HepG2 (cell line): ENCODE data around the gene SKIL. TPM values are rescaled to one million over a fixed set of nuclear protein-coding genes. Genes with fewer than 3 reads are reported as not detected.

ENCODE experiments used
- ATAC-seq: fragments of 200-7000 bp; cut with Tn5 transposase; 3 replicates; pipeline ENCODE4 v1.9.1; 2020; ENCODE audit warnings: mild to moderate bottlenecking, moderate library complexity
- BruUV-seq: library from RNA; stranded (reverse); fragments of 400-500 nt; replicated peaks from 2 replicates; lab custom pipeline; 2021; lab: Mats Ljungman, UMichigan
- CTCF ChIA-PET: fragments of 300-600 bp; formaldehyde crosslinking; extraction: SDS; loops from one replicate; lab custom pipeline; 2021; ENCODE audit warnings: low total read pairs, inconsistent platforms, low intra/inter-chr PET ratio; lab: Yijun Ruan, JAX
- POLR2A ChIA-PET: fragments of 350-600 bp; sonication (Branson Sonifier 250); formaldehyde crosslinking; loops from one replicate; lab custom pipeline; 2020; ENCODE audit warnings: antibody characterized with exemption, inconsistent platforms; lab: Yijun Ruan, JAX
- DNase-seq: peaks from one replicate; pipeline ENCODE4 v3.0.0-alpha.2; 2015; ENCODE audit warnings: low spot score
- FAIRE-seq: peaks from 3 replicates; lab custom pipeline; 2011; peaks lifted over from hg19 to GRCh38; lab: Jason Lieb, UNC
- H2AFZ ChIP-seq: one replicate; pipeline ENCODE4 v1.6.1; 2011; ENCODE audit warnings: low read length, inconsistent platforms
- H3K27ac ChIP-seq: fragments of 300-600 bp; 3 replicates; pipeline ENCODE4 v1.8.0; 2011; ENCODE audit warnings: mixed run types, mild to moderate bottlenecking, mixed read lengths, low read length, inconsistent platforms; ENCODE audit not compliant: insufficient read depth; ENCODE audit errors: extremely low read length
- H3K27me3 ChIP-seq, 2 experiments: fragments of 200-600 bp in 1 of 2; 2 replicates in 1 of 2; 3 replicates in 1 of 2; pipeline versions ENCODE4 v1.6.0 to v1.8.0; 2011; ENCODE audit warnings: low read length in 2 of 2, mild to moderate bottlenecking in 2 of 2, moderate library complexity in 2 of 2, inconsistent platforms in 1 of 2; ENCODE audit not compliant: insufficient read depth in 2 of 2, control insufficient read depth in 1 of 2
- H3K36me3 ChIP-seq, 2 experiments: fragments of 200-600 bp in 1 of 2; replicated peaks in 1 of 2; 2 replicates in 1 of 2; 3 replicates in 1 of 2; pipeline versions ENCODE4 v1.5.1 to v1.8.0; 2011; ENCODE audit warnings: low read length in 2 of 2, inconsistent platforms in 1 of 2; ENCODE audit not compliant: insufficient read depth in 2 of 2, control insufficient read depth in 1 of 2
- H3K4me1 ChIP-seq: 2 replicates; pipeline ENCODE4 v1.5.1; 2012; ENCODE audit warnings: low read length, inconsistent platforms; ENCODE audit not compliant: insufficient read depth
- H3K4me2 ChIP-seq: 2 replicates; pipeline ENCODE4 v1.6.0; 2011; ENCODE audit warnings: low read depth, low read length, inconsistent platforms
- H3K4me3 ChIP-seq, 3 experiments: fragments of 200-600 bp in 1 of 3; sonication (generic), shearing (Covaris generic) in 1 of 3; replicated peaks in 1 of 3; 2 replicates each; pipeline ENCODE4 v1.5.1; 2011 to 2016; ENCODE audit warnings: low read length in 3 of 3, inconsistent platforms in 2 of 3, low read depth in 2 of 3, mild to moderate bottlenecking in 2 of 3, control low read depth in 1 of 3, mixed read lengths in 1 of 3; ENCODE audit not compliant: insufficient read depth in 1 of 3
- H3K79me2 ChIP-seq: one replicate; pipeline ENCODE4 v1.6.1; 2011; ENCODE audit warnings: low read length, inconsistent platforms; ENCODE audit not compliant: insufficient read depth
- H3K9ac ChIP-seq: 2 replicates; pipeline ENCODE4 v1.6.0; 2011; ENCODE audit warnings: mild to moderate bottlenecking, low read depth, low read length, inconsistent platforms; ENCODE audit not compliant: insufficient read depth
- H3K9me3 ChIP-seq: 2 replicates; pipeline ENCODE4 v1.5.1; 2012; ENCODE audit warnings: mild to moderate bottlenecking, low read length
- H4K20me1 ChIP-seq: 2 replicates; pipeline ENCODE4 v1.6.0; 2011; ENCODE audit warnings: inconsistent platforms, mild to moderate bottlenecking, low read length, moderate library complexity; ENCODE audit not compliant: insufficient read depth
- DDIT3 ChIP-seq: sonication (generic); formaldehyde crosslinking; IDR thresholded peaks from 2 replicates; pipeline ENCODE4 v1.4.0; 2020; ENCODE audit warnings: mild to moderate bottlenecking, missing genetic modification reagents
- GATAD1 ChIP-seq: IDR thresholded peaks from 2 replicates; pipeline ENCODE4 v1.6.1; 2016; ENCODE audit warnings: missing genetic modification reagents, missing compliant biosample characterization
- HNRNPLL ChIP-seq: fragments of 200-400 bp; formaldehyde crosslinking; IDR thresholded peaks from 2 replicates; pipeline ENCODE4 v1.6.1; 2017; ENCODE audit warnings: mild to moderate bottlenecking, low read depth, low read length; ENCODE audit not compliant: poor library complexity, severe bottlenecking
- NR0B2 ChIP-seq: sonication (generic); formaldehyde crosslinking; IDR thresholded peaks from 2 replicates; pipeline ENCODE4 v1.4.0; 2020; ENCODE audit warnings: mild to moderate bottlenecking, missing genetic modification reagents
- NR2F6 ChIP-seq, 2 experiments: IDR thresholded peaks; 2 replicates each; pipeline ENCODE4 v1.6.1; 2016; ENCODE audit warnings: antibody characterized with exemption in 1 of 2, mild to moderate bottlenecking in 1 of 2
- WGBS: methylation state at CpG from one replicate; pipeline ENCODE4 v1.1.6; 2017; ENCODE audit warnings: low lambda C conversion rate; 5-methylcytosine and 5-hydroxymethylcytosine counted together
- in situ Hi-C: cut with HindIII; loops from 2 replicates; pipeline ENCODE4 v1.10.0; 2017; ENCODE audit warnings: low pct_unique_long_range_greater_than_20kb; ENCODE audit not compliant: extremely low pct_ligation_motif_present
- intact Hi-C: fragments of 100-400 bp; cut with micrococcal nuclease; formaldehyde crosslinking; loops from one replicate; pipeline ENCODE4 v1.10.0; 2022; ENCODE audit not compliant: unreplicated experiment
- polyA plus RNA-seq, 8 experiments: library from polyadenylated mRNA; depleted of rRNA in 3 of 8; stranded (reverse) in 7 of 8; unstranded in 1 of 8; fragments of >200 nt; fragmentation: Illumina TruSeq in 4 of 8; extraction: Trizol in 4 of 8; gene quantifications; 2 replicates each; pipeline versions ENCODE4 v1.2.1 to v1.2.3, GENCODE V29; 2011 to 2016; ENCODE audit warnings: low read depth in 4 of 8, missing spikeins in 1 of 8, mixed read lengths in 1 of 8; ENCODE audit not compliant: insufficient read depth in 1 of 8
- total RNA-seq, 5 experiments: library from RNA; depleted of rRNA; stranded (reverse); fragments of >200 nt; fragmentation: Illumina TruSeq; extraction: Trizol; gene quantifications; 2 replicates each; pipeline ENCODE4 v1.2.3, GENCODE V29; 2016; ENCODE audit warnings: low read depth in 1 of 5

SKIL gene
- total and polyA plus RNA-seq, 2 of the 13 experiments (the other 11 are each of a cell fraction or from before 2014, with no cell fraction given): 5.2 to 20.7 TPM

DNA sequence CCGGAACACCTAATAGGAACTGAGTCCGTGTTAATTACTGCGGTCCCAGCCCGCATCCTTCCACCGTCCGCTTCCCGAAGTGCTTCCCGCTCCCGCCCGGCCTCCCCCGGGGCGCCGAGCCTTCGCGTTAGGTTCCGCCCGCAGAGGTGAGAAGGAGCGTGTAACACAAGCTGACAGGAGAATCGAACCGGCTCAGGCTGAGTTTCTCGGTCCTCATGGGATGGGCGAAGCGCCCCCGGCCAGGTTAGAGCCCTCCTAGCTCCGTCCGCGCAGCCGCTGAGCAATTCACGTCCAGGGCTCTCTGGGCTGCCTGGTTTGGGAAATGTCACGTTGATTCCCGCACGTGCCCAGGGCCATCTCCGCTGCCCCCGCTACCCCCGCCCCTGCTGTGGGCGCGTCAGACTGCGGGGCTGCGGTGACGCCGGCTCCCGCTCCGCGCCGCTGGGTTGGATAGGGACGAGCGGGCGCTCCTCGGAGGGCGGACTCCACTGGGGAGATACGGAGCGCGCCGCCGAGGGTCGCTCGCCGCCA is 62.1 kb downstream of the SKIL start (continued):
- TF ChIP-seq GATAD1 (CRISPR knock-in tag) (no peak), NR0B2 (CRISPR knock-in tag) (no peak)

DNA sequence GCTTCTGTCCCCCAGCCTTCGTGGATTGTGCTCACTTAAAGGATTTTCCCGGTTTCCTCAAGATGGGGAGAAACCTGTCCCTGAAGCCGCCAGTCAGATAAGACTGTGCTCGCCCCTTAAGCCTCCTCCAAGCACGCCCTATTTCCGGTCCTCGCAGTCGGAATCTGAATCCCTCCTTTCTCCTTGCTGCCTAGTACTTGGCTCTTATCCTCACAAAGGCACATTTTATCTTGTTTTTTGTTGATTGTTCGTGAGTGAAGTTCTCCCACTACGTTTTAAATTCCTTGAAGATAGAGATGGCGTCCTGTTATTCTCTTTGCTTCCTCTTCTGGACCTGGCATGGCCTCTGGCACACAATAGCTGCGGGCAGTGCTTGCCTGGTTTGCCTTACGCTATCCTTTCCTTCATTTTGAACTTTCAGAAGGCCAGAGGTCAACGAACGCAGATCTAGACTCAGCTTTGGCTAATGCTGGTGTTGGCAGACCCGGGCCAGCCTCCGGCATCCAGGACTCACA is 62.8 kb downstream of the SKIL start:
- DNase-seq (no peak), FAIRE-seq (no peak), ATAC-seq (no peak)
- no peaks in the 10 kb centered on the region for H3K79me2 ChIP-seq
- ChIA-PET CTCF (no interaction called here), POLR2A (no interaction called here)
- no peaks in the 10 kb centered on the region; a peak in 1 of 5 replicates for H3K27me3 ChIP-seq
- no peak for TF ChIP-seq DDIT3 (CRISPR knock-in tag)
- no peak for TF ChIP-seq HNRNPLL
- peak; percentile 15; the same call in 1 of the 2 replicates for TF ChIP-seq NR2F6 (IDR thresholded peaks at IDR 0.05)
- no peak for TF ChIP-seq NR2F6 (CRISPR knock-in tag; IDR thresholded peaks at IDR 0.05)
- H3K27ac ChIP-seq: no peak overlapping the region
- H3K9me3 ChIP-seq: no peaks in the 10 kb centered on the region
- WGBS: 70% methylated on average over 17 of the region's 17 CpGs
- no TSS peak for BruUV-seq
- no peaks in the 10 kb centered on the region for H3K36me3 ChIP-seq
- peaks cover 65% of the 10 kb centered on the region for H3K4me1 ChIP-seq
- no peak overlapping the region for H2AFZ ChIP-seq
- in situ Hi-C loops: loop anchor here (5.0 to 10.0 kb wide), 2 partner anchors 77 to 394 kb away; no protein-coding TSS in a partner anchor
- intact Hi-C loops: no loop called here
- H3K4me3 ChIP-seq: peak overlapping the region in 1 of 3 experiments; percentile 62; a peak in 2 of 6 replicates
- no peaks in the 10 kb centered on the region for H4K20me1 ChIP-seq
- H3K9ac ChIP-seq: no peak overlapping the region
- peak overlapping the region; percentile 57 for H3K4me2 ChIP-seq
